ENCODE results near the gene COL4A2.

- TF ChIP-seq, protein P1, sequence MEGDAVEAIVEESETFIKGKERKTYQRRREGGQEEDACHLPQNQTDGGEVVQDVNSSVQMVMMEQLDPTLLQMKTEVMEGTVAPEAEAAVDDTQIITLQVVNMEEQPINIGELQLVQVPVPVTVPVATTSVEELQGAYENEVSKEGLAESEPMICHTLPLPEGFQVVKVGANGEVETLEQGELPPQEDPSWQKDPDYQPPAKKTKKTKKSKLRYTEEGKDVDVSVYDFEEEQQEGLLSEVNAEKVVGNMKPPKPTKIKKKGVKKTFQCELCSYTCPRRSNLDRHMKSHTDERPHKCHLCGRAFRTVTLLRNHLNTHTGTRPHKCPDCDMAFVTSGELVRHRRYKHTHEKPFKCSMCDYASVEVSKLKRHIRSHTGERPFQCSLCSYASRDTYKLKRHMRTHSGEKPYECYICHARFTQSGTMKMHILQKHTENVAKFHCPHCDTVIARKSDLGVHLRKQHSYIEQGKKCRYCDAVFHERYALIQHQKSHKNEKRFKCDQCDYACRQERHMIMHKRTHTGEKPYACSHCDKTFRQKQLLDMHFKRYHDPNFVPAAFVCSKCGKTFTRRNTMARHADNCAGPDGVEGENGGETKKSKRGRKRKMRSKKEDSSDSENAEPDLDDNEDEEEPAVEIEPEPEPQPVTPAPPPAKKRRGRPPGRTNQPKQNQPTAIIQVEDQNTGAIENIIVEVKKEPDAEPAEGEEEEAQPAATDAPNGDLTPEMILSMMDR (IDR thresholded peaks at IDR 0.05), result no peak
- TF ChIP-seq POLR2A (IDR thresholded peaks at IDR 0.05) (no peak), POLR2AphosphoS5 (IDR thresholded peaks at IDR 0.05) (no peak), EP300 (IDR thresholded peaks at IDR 0.05; ENCODE audit: low read depth) (no peak)
These were observed 32.2 kb downstream of the COL4A2 start for GRCh38 chr13:110339263-110339662.

Data from transverse colon (tissue), 4 donors.